Panc1 (cell line): ENCODE measurements around the gene SLC39A8. TPM values are rescaled to one million over a fixed set of nuclear protein-coding genes. Genes with fewer than 3 reads are reported as not detected.

ENCODE experiments used
- ATAC-seq: fragments of 200-7000 bp; cut with Tn5 transposase; 2 replicates; pipeline ENCODE4 v1.9.1; 2020; ENCODE audit warnings: mild to moderate bottlenecking, moderate library complexity
- BruUV-seq: library from RNA; stranded (reverse); fragments of 400-500 nt; replicated peaks from 2 replicates; lab custom pipeline; 2021; lab: Mats Ljungman, UMichigan
- CTCF ChIA-PET: fragments of 300-600 bp; sonication (Branson Sonifier 250); formaldehyde crosslinking; loops from one replicate; lab custom pipeline; 2022; ENCODE audit warnings: antibody characterized with exemption; lab: Charles Lee
- POLR2A ChIA-PET: fragments of 300-600 bp; sonication (Branson Sonifier 250); formaldehyde crosslinking; loops from one replicate; lab custom pipeline; 2022; ENCODE audit warnings: antibody characterized with exemption; lab: Charles Lee
- DNase-seq: peaks from one replicate; pipeline ENCODE4 v3.0.0-alpha.2; 2010; ENCODE audit warnings: low read depth, low spot score
- H3K27ac ChIP-seq: 2 replicates; pipeline ENCODE4 v1.5.1; 2011; ENCODE audit warnings: mild to moderate bottlenecking, low read length, inconsistent platforms
- H3K27me3 ChIP-seq: fragments of 200-500 bp; sonication (Bioruptor generic); 2 replicates; pipeline ENCODE4 v1.6.0; 2014; ENCODE audit warnings: low read length, inconsistent platforms; ENCODE audit not compliant: control insufficient read depth, insufficient read depth
- H3K36me3 ChIP-seq: fragments of 200-500 bp; sonication (Bioruptor generic); 2 replicates; pipeline ENCODE4 v1.5.1; 2014; ENCODE audit warnings: inconsistent platforms, mild to moderate bottlenecking, low read length, moderate library complexity; ENCODE audit not compliant: control insufficient read depth, insufficient read depth
- H3K4me1 ChIP-seq: 2 replicates; pipeline ENCODE4 v1.5.1; 2011; ENCODE audit warnings: inconsistent platforms, mild to moderate bottlenecking, low read length, moderate library complexity; ENCODE audit not compliant: control insufficient read depth, insufficient read depth
- H3K4me3 ChIP-seq, 2 experiments: 2 replicates each; pipeline ENCODE4 v1.5.1; 2011 to 2012; ENCODE audit warnings: low read depth in 2 of 2, low read length in 2 of 2, mild to moderate bottlenecking in 2 of 2, inconsistent platforms in 1 of 2, moderate library complexity in 1 of 2
- H3K9me3 ChIP-seq: fragments of 200-500 bp; sonication (Bioruptor generic); 2 replicates; pipeline ENCODE4 v1.5.1; 2014; ENCODE audit warnings: low read depth, mild to moderate bottlenecking, inconsistent platforms, low read length, moderate library complexity; ENCODE audit not compliant: control insufficient read depth, insufficient read depth
- POLR2AphosphoS5 ChIP-seq: IDR thresholded peaks from 2 replicates; pipeline ENCODE4 v1.6.1; 2012; ENCODE audit warnings: mild to moderate bottlenecking, low read depth, low read length, moderate library complexity
- SIN3A ChIP-seq: IDR thresholded peaks from 2 replicates; pipeline ENCODE4 v1.6.1; 2012; ENCODE audit warnings: low read depth, mild to moderate bottlenecking, low read length, moderate library complexity, borderline replicate concordance; ENCODE audit not compliant: insufficient read depth
- TCF7L2 ChIP-seq: IDR thresholded peaks from 2 replicates; pipeline ENCODE4 v1.6.1; 2011; ENCODE audit warnings: mild to moderate bottlenecking, low read depth, low read length, inconsistent platforms
- in situ Hi-C: cut with HindIII; loops from 2 replicates; pipeline ENCODE4 v1.10.0; 2016; ENCODE audit warnings: low sequenced_read_pairs, low pct_unique_long_range_greater_than_20kb
- intact Hi-C: fragments of 100-400 bp; cut with micrococcal nuclease; formaldehyde crosslinking; loops from one replicate; pipeline ENCODE4 v1.10.0; 2022; ENCODE audit not compliant: unreplicated experiment
- total RNA-seq: library from RNA; stranded (reverse); gene quantifications from one replicate; pipeline ENCODE4 v1.2.1, GENCODE V29; 2021; ENCODE audit not compliant: unreplicated experiment
- TF ChIP-seq, protein P1 (sequence below): fragments of 450-650 bp; IDR thresholded peaks from 2 replicates; pipeline ENCODE4 v1.5.1; 2017; ENCODE audit warnings: mild to moderate bottlenecking
- TF ChIP-seq, protein P2 (sequence below), 2 experiments: IDR thresholded peaks; 2 replicates each; pipeline ENCODE4 v1.6.1; 2011 to 2012; ENCODE audit warnings: low read depth in 2 of 2, control low read depth in 1 of 2, low read length in 1 of 2, mild to moderate bottlenecking in 1 of 2, moderate library complexity in 1 of 2; ENCODE audit not compliant: insufficient read depth in 1 of 2

SLC39A8 gene
- total RNA-seq, 1 experiment from 2014 or later, result 1.4 TPM

DNA sequence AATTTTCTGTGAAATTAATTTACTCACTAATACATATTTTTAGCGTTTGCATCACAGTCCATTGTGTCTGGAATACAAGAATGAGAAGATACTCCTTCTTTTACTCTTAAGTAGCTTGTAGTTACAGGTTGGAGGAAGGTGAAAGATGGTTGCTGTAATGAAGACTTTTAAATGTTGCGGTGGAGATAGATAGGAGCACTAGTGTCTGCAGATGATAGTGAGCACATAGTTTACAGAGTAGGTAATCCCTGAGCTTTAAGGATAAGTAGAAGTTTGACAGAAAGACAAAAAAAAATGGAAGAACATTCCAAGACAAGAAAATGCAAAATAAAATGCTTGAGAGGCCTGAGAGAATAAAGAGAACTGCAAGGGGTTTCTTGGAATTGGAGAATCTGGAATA is 5.4 kb upstream of the SLC39A8 start:
- in situ Hi-C loops (no loop called here), intact Hi-C loops (no loop called here)
- H3K4me1 ChIP-seq, result peaks cover 4% of the 10 kb centered on the region; the same call in 1 of the 2 replicates
- H3K36me3 ChIP-seq, result no peaks in the 10 kb centered on the region
- ChIA-PET POLR2A (no interaction called here), CTCF (no interaction called here)
- no TSS peak for BruUV-seq
- H3K27ac ChIP-seq, result no peak overlapping the region
- ATAC-seq, result no peak
- no peak overlapping the region for H3K4me3 ChIP-seq
- no peak for DNase-seq
- no peaks in the 10 kb centered on the region for H3K9me3 ChIP-seq
- TF ChIP-seq, protein P1, sequence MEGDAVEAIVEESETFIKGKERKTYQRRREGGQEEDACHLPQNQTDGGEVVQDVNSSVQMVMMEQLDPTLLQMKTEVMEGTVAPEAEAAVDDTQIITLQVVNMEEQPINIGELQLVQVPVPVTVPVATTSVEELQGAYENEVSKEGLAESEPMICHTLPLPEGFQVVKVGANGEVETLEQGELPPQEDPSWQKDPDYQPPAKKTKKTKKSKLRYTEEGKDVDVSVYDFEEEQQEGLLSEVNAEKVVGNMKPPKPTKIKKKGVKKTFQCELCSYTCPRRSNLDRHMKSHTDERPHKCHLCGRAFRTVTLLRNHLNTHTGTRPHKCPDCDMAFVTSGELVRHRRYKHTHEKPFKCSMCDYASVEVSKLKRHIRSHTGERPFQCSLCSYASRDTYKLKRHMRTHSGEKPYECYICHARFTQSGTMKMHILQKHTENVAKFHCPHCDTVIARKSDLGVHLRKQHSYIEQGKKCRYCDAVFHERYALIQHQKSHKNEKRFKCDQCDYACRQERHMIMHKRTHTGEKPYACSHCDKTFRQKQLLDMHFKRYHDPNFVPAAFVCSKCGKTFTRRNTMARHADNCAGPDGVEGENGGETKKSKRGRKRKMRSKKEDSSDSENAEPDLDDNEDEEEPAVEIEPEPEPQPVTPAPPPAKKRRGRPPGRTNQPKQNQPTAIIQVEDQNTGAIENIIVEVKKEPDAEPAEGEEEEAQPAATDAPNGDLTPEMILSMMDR, result no peak
- TF ChIP-seq POLR2AphosphoS5 (no peak), TCF7L2 (no peak), SIN3A (no peak)
- TF ChIP-seq, protein P2, sequence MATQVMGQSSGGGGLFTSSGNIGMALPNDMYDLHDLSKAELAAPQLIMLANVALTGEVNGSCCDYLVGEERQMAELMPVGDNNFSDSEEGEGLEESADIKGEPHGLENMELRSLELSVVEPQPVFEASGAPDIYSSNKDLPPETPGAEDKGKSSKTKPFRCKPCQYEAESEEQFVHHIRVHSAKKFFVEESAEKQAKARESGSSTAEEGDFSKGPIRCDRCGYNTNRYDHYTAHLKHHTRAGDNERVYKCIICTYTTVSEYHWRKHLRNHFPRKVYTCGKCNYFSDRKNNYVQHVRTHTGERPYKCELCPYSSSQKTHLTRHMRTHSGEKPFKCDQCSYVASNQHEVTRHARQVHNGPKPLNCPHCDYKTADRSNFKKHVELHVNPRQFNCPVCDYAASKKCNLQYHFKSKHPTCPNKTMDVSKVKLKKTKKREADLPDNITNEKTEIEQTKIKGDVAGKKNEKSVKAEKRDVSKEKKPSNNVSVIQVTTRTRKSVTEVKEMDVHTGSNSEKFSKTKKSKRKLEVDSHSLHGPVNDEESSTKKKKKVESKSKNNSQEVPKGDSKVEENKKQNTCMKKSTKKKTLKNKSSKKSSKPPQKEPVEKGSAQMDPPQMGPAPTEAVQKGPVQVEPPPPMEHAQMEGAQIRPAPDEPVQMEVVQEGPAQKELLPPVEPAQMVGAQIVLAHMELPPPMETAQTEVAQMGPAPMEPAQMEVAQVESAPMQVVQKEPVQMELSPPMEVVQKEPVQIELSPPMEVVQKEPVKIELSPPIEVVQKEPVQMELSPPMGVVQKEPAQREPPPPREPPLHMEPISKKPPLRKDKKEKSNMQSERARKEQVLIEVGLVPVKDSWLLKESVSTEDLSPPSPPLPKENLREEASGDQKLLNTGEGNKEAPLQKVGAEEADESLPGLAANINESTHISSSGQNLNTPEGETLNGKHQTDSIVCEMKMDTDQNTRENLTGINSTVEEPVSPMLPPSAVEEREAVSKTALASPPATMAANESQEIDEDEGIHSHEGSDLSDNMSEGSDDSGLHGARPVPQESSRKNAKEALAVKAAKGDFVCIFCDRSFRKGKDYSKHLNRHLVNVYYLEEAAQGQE (IDR thresholded peaks at IDR 0.05; ENCODE audit: insufficient read depth in 1 of 2, low read depth in 2 of 2, low read length in 1 of 2), result no peak
- H3K27me3 ChIP-seq, result peaks cover 10% of the 10 kb centered on the region; the same call in 1 of the 2 replicates

DNA sequence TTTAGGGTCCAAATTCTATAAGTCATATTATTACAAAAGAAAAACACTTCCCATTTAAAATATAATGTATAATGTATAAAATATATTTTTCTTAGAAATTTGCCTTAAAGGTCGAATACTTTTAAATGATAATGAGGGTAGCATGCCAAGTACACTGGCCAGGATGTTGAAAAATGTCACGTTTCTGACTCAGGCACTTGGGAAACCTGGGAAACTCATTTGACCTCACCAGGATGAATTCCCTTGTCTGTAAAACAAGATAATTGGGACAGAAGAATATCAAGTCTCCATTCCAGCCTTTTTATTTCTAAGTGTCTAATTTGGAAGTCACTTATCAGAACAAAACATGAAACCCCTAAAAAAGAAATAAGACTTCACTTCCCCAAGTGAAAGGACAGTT is 3.4 kb upstream of the SLC39A8 start:
- peaks cover 5% of the 10 kb centered on the region; the same call in 1 of the 2 replicates for H3K4me1 ChIP-seq
- ATAC-seq (no peak), DNase-seq (no peak)
- ChIA-PET CTCF (no interaction called here), POLR2A (no interaction called here)
- TF ChIP-seq POLR2AphosphoS5 (no peak), SIN3A (no peak), TCF7L2 (no peak)
- TF ChIP-seq, protein P1, result no peak
- TF ChIP-seq, protein P2 (IDR thresholded peaks at IDR 0.05; ENCODE audit: insufficient read depth in 1 of 2, low read depth in 2 of 2, low read length in 1 of 2), result no peak
- H3K4me3 ChIP-seq, result no peak overlapping the region
- intact Hi-C loops (no loop called here), in situ Hi-C loops (no loop called here)
- no TSS peak for BruUV-seq
- peaks cover 8% of the 10 kb centered on the region for H3K27me3 ChIP-seq
- H3K9me3 ChIP-seq, result no peaks in the 10 kb centered on the region
- no peaks in the 10 kb centered on the region for H3K36me3 ChIP-seq
- H3K27ac ChIP-seq, result no peak overlapping the region
